HG02870 (cell line): Measurements from ENCODE around the gene COPS9.

Experiments
- ATAC-seq: cut with Tn5 transposase; IDR thresholded peaks from one replicate; pipeline ENCODE4 v1.9.1; 2021; ENCODE audit warnings: mild to moderate bottlenecking, moderate library complexity; ENCODE audit not compliant: unreplicated experiment

COPS9 gene

DNA sequence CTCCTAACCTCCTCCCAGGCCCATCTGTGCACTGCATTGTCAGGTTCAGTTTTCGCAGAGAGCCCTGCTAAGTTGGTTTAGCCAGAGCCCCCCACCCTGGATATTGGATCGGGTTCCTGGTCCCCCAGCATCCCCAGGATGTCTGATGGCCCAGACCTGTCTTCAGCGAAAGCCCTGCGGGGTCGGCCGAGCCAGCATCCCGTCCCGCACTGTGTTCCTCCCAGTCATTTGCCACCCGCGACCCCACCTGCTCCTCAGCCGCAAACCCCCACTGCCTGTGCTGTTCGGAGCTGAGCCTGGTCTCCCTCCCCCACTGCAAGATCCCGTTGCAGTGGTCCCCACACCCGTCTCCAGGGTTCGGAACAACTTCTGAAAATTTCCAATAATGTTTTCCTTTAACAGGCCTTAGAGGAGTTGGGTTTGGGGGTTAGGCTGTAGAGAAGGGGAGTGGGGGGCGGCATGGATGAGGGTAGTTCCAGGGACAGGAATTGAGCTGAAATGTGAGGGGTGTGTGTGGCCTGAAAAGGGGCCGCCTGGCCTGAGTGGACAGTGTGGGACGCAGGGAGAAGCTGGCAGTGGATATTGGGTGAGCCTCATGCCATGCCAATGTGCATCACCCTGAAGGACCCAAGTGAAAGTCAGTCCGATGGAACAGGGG lies 1.6 kb upstream of the COPS9 start:
- ATAC-seq, result no peak

DNA sequence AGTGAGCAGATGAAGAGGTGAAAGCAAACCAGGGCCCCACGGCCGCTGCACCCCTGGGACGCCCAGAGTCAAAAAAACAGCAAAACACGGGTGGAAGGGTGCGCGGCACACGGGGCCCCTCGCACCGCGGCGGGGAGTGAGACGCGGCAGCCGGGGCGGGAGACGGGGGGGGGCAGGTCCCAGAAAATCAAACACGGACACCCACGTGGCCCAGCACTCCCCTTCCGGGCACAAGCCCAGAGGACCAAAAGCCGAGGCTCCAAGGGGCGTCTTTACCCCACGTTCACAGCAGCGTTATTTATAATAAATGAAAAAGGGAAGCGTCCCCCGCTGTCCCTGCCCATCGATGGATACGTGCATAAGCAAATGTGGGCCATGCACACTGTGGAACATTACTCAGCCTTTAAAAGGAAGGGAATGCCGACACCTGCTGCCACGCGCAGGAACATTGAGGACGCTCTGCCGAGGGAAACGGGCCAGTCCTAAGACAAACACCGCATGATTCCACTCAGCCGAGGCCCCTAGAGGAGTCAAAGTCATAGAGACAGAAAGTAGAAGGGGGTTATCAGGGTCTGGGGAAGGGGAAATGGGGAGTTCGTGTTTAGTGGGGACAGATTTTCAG lies 677 bp upstream of the COPS9 start:
- peak; percentile 8 for ATAC-seq

DNA sequence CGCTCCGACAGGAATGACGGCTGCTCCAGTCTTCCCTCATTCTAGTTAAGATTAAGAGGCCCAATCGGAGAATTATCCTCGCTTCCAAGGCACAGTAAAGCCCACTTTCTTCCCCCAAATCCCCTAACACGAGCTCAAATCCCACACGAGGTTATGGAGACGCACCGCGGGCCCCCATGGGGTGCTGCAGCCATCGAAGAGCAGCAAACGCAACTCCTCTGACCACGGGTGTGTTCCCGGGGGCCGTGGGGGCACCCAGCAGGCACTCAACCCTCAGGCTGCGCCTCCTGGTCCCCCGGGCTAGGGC lies 446 bp downstream of the COPS9 start:
- ATAC-seq, result peak; percentile 11

DNA sequence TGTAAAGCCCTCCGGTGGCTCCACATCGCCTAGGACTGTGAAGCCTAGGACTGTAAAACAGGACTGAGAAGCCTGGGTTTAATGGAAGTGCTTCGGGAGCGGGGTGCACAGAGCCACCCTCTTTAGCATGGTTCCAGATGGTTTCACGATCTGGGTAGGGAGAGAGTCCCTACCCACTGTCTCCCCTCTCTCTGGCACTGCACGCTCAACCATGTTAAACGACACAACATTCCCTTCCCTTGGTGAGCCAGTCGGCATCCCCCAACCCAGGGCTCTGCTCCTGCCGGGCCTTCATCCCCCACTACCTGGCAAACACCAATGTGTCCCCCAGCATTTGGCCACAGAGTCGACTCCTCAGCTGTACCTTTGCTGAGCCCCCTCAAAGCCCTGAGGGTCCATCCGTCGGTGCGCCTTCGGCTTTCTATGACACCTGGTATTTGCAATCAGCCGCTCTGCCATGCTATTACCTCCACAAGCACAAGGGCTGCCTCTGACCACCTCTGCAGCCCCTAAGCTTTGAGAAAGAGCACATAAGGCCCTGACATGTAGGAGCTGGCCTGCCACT lies 1.1 kb downstream of the COPS9 start:
- ATAC-seq, result no peak

DNA sequence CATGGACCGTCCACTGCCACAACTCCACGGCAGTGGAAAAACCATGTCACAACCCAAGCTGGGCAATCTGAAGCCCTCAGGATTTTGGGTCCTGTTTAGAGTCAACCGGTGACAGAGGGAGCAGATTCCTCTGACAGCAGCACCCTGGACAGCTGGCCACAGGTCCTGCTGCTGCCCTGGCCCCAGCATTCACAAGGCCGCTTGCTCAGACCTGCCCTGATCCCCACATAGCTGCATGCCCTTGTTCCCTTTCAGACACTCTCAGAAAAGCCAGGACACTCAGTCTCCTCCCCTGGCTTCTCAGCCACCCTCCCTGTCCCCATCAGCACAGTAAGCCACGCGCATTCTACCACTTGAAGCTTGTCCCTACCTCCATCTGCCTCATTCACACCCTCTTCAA lies 1.6 kb downstream of the COPS9 start:
- no peak for ATAC-seq

DNA sequence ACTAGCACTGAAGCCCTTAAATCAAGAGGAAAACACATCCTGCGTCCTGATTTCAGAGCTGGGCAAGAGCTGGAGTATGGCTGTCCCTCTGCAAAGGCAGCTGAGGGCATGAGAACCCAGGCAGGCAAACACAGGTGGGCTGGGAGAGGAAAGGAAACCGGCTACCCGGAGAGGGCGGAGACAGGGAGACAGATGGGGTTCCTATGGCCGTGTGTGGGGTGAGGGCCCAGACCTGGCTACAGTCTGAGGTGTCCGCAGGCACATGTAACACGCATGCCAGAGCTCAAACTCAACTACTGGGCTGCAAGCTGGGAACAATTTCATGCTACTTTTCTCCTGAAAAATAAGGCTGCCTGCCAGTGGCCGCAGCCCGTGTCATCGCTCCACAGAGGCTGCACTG lies 2.7 kb downstream of the COPS9 start:
- no peak for ATAC-seq

DNA sequence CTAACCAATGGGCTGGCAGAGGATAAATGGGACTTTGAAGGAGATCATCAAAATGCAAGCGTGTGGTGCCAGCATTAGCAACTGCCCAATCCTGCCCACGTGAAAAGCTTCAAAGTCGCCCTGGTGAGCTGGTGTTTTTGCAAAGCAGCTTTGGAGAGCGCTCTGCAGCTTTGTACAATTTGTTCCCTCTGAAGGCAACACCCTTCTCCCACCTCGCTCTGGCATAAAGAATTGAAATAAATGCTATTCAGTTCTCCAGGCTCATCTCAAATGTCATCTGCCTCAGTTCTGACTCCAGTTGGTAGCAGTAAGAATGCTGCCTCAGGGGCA lies 3.5 kb downstream of the COPS9 start:
- no peak for ATAC-seq

DNA sequence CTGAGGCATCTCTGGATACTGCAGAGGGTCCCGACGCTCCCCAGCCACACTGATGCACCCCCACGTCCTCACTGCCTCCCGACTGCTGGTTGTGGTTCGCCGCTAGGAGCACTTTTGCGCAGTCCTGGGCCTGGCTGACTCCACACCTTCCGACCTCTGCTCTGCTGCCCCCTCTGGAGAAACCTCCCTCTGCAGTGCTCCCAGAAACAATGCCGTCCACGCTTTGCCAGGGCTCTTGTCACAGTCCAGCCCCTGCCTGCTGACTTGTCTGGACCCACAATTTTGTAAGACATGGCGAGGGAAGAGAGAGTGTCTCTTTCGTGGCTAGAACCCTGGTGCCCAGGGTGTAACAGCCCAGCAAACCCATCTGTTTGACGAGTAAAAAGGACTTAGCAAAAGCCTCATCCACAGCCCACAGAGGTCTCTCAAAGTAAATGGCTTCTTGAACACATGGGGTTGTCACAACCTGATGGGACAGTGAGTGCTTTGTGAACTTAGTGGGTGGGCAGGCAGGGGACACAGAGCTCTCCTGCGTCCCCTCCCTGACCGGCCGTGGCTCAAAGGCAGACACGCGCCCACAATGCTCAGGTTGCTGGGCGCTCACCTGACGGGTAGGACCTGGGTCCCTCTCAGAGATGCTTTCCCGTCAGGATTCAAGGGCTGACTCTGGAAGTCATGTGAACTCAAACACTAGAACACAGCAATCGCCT lies 4.0 kb downstream of the COPS9 start:
- ATAC-seq, result no peak

DNA sequence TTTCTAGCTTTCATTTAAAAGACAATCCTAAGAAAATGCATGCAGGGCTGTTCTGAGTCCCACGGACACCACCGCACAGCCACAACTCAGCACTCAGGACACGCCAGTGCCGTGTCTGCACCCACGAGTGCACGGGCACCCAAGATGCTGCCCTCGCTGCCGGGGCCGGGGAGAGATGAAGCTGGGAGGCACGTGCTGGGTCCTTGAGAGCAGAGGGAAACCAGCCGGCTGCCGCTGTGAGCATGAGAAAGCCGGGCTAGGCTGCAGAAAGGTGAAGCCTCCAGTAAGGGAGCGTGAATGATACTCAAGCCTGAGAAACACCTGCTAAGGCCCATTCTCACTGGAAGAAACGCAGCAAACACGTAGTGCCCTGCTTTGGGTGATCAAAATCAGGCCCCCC lies 4.8 kb downstream of the COPS9 start:
- ATAC-seq, result no peak

DNA sequence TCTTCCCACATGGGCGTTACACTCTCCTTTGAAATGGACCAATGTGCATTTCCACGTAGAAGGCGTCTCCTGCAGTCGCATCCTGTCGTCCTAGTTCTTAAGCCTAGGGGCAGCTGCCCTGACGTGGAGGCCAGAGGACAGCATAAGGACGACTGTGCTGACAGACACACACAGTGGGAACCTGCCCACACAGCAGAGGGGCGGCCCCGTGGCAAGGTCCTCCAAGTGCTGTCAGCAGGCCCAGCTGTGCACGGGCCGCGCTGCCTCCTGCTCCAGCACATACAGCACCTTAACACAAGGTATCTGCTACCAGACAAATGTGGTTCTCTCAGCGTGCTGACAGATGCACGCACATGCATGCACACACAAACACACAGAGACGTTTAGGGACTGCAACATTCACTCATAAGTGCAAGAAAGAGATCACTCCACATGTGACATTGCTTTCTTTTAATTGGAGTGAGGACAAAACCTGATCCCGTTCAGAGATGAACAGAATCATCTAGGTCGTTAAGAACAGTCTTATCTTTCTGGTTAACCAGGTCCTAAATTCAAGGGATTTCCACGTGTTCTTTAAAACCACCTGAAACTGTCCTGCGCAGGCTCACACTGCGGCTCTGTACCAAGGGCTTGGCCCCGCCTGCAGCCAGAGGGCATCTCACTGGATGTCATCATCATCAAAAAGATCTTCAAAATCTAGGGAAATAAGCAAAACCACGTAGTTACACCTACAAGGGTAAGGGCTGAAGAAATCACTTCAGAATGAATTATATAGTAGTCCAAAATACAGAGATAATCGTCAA lies 5.5 kb downstream of the COPS9 start:
- ATAC-seq, result no peak

DNA sequence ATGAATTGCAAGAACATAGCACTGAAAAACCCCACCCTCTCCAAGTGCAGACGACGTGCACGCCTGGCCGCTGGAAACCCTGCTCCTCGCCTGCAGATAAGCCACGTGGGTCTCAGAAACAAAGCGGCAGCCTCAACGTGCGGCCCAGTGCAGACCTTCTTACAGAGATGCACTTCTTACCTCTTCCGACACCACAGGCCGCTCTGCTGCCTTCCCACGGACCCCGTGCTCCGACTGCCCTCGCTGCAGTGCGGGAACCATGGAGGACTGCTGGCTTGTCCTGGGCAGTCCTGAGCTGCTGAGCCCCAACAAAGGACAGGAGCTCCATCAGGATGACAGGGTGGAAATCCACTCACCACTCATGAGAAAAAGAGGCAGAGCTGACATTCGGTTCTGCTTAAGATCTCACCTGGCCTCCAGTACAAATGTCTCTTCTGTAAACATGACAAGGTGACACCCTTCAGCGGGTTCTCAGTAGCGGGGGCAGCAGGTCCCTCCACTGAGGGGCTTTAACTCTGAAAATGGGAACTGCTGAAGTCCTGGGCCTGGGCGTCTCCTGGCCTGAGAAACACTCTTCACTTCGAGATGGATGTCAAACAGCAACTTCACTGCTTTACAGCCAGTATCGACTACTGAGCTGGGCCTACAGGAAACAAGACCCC lies 6.2 kb downstream of the COPS9 start:
- no peak for ATAC-seq

DNA sequence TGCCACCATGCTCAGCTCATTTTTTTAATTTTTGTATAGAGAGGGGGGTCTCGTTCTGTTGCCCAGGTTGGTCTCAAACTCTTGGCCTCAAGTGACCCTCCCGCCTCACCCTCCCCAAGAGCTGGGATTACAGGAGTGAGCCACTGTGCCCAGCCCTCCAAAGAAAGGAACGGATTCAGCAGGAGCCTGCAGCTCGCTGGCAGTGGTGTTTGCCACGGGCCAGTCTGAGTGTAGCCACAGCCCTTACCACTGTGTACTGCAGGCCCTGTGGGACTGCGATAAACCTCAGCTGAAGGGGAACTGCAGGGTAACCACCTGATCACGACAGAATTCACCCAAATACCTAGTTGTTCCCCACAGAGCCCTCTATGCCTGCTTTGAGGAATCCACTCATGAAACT lies 6.8 kb downstream of the COPS9 start:
- ATAC-seq, result no peak

DNA sequence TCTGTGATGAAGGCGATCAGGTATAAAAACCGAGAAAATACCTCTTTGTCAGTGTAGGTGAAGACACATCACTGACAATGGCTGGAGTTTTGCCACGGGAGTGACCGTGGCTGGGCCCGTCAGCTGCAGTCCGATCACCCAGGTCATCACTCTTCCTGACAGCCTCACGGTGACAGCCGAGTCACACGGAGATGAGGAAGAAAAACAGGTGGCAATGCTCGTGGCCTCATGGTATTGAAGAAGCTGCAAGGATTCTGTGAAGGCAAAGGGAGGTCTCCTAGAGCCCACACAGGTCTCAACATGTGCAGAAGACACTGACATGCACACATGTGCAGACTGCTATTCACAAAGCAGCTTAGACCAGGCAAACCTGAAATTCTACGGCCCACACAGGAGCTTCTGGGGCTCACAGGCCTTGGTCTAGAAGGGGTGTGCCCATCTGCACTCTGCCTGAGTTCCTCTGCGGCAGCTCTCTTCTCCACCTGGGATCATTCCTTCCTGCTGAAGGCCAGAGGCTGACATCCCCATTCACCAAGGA lies 7.4 kb downstream of the COPS9 start:
- ATAC-seq, result no peak

DNA sequence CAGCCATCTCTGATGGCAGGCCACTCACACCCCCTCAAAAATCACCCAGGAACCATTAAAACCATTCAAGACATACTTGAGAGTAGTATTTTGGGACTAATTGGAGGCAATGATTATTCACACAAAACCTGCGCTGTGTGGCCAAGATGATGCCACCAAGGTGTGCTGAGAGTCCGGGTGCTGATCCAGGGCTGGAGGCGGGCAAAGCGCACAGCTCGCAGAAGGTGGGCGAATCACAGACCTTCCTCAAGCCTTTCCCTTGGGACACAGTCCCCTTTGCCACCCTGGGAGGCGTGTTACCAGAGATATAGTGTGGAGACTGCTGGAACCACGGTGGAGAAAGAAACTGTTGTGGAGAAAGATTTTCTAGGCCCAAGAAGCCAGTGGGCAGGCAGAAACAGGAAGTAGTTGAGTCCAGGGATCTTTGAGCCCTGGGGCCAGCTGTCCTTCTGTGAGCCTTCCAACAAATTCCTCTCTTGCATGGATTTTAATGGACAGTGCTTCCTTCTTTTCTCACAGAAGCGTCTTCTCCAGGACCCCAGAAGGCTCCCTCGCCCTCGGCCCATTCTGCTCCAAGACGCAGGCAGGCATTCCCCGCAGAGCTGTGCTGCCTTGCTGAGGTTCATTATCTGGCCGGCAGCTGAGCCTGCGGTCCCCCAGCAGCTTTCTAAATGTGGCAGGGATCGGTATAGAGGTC lies 8.0 kb downstream of the COPS9 start:
- ATAC-seq, result no peak

DNA sequence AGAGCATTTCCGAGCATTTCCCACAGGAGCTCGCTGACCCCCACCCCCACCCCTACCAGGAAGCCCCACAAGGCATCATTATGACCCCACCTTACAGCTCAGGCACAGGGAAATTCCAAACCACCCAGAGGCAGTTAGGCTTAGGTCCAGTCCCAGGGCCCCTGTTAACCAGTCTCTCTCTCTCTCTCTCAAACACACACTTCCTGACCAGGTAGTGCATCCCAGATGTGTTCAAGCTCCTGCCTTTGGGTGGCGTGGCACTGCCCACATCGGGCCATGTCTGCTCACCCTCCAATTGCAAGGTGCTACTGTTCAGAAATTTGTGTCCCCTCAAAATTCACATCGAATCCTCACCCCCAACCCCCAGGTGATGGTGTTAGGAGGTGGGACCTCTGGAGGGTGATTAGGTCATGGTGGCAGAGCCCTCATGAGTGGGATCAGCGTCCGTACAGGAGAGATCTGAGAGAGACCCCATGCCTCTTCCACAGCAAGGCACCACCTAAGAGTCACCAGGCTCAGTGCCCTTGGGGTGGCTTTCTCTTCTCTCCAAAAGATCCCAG lies 8.8 kb downstream of the COPS9 start:
- ATAC-seq, result no peak

DNA sequence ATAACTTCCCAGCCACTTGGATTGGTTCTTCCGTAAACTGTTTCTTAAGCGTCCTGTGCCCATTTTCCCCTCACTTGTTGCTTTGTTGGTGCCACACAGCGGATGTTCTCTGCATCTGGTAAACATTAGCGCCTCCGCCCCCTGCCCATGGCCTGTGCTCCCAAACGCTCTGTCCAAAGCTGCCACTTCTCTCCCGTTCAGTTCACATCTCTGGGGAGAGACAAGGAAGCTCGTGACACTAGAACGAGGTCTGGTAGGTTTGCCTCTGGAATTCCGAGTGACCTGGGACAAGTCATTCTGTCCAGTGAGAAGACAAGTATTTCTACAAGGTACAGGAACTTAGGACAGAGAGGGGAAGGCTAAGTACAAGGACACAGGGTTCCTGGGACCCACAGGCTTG lies 9.4 kb downstream of the COPS9 start:
- ATAC-seq, result no peak

DNA sequence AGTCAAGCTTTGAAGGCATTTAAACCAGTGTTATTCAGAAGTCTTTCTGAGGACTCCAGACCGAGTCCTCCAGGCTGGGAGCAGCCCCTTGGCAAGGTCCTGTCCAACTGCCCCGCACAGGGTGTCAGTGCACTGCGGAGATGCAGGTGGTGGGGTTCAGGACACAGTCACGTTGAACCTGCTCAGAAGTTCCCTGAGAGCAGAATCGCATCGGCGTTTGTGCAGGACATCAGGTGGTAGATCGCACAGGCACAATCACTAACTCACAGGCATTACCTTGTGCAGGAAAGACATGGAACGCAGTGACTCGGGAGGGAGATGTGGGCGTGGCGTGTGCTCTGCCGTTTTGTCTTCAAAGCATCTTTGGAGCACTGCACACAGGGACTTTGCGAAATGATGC lies 10.4 kb downstream of the COPS9 start:
- ATAC-seq, result no peak

DNA sequence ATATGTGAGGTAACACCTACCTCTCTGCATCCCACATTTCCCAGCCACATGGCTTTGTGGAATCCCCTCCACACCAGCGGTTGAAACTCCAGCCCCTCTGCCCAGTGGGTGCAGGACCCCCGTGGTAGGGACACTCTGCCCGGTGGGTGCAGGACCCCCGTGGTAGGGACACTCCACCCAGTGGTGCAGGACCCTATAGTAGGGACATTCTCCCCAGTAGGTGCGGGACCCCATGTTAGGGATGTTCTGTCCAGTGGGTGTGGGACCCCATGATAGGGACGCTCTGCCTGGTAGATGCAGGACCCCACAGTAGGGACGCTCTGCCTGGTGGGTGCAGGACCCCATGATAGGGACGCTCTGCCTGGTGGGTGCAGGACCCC lies 11.5 kb downstream of the COPS9 start:
- ATAC-seq, result no peak

DNA sequence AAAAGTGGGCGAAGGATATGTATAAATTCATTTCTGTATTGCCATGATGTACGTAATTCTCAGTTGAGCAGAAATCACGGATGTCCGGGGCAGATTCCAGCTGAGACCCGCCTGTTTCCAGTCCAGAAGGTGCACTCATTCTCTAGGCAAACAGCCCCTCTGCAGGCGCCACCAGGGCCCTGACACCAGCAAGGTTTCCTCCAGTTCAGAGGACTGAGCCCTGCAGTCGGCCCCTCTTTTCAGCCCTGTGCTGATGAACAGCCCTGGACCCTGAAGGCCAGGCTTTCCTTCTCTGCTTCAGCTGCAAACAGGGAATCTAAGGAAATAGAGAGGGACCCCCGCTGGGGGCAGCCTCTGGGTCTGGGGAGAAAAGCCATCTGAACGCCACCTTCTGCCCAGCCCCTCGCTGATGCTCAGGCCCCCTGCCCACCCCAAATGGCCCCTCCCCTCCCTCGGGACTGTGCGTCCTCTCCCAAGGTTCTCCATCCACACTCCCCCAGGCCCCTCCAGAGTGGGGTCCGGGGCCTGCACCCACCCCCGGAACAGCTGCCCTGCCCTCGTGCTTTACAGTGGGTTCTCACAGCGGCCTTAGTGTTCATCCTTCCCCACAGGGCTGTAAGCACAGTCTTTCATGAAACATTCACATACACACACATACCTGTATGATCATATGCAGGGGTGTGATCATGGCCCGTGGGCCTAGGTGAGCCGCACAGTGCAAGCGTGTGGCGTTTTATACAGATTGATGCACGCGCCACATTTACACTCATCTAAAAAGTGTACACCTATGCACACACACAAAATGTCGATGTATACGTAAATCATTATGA lies 12.1 kb downstream of the COPS9 start:
- no peak for ATAC-seq
